HL-60 (cell line): ENCODE data around the gene SDCBP2.

Experiments used
- DNase-seq, 2 experiments: peaks; one replicate each; pipeline ENCODE4 v3.0.0-alpha.2; 2010 to 2020; ENCODE audit warnings: low read depth in 1 of 2, low spot score in 1 of 2
- H3K27ac ChIP-seq: fragments of 250-450 bp; sonication (Bioruptor Pico); replicated peaks from 2 replicates; pipeline ENCODE4 v1.5.1; 2020; ENCODE audit warnings: mild to moderate bottlenecking, moderate library complexity
- H3K27me3 ChIP-seq: fragments of 250-450 bp; sonication (Bioruptor Pico); 2 replicates; pipeline ENCODE4 v1.5.1; 2021; ENCODE audit warnings: mild to moderate bottlenecking, moderate library complexity; ENCODE audit not compliant: insufficient read depth, poor library complexity, severe bottlenecking
- H3K4me3 ChIP-seq: replicated peaks from 2 replicates; pipeline ENCODE4 v1.5.1; 2011; ENCODE audit warnings: mild to moderate bottlenecking, control low read depth, low read length; ENCODE audit not compliant: insufficient read depth
- GABPA ChIP-seq: IDR thresholded peaks from 2 replicates; pipeline ENCODE4 v1.6.1; 2012; ENCODE audit warnings: low read depth
- POLR2AphosphoS5 ChIP-seq: IDR thresholded peaks from 2 replicates; pipeline ENCODE4 v1.6.1; 2012; ENCODE audit warnings: low read depth
- SPI1 ChIP-seq: IDR thresholded peaks from 2 replicates; pipeline ENCODE4 v1.6.1; 2012; ENCODE audit warnings: low read depth, mild to moderate bottlenecking, borderline replicate concordance
- TF ChIP-seq, protein P1 (sequence below): IDR thresholded peaks from 2 replicates; pipeline ENCODE4 v1.6.1; 2012; ENCODE audit warnings: low read depth; ENCODE audit not compliant: insufficient replicate concordance
- TF ChIP-seq, protein P2 (sequence below): IDR thresholded peaks from one replicate; pipeline ENCODE4 v1.5.1; 2011; ENCODE audit warnings: low read length, control low read depth, inconsistent platforms; ENCODE audit not compliant: insufficient read depth

The SDCBP2 gene

DNA sequence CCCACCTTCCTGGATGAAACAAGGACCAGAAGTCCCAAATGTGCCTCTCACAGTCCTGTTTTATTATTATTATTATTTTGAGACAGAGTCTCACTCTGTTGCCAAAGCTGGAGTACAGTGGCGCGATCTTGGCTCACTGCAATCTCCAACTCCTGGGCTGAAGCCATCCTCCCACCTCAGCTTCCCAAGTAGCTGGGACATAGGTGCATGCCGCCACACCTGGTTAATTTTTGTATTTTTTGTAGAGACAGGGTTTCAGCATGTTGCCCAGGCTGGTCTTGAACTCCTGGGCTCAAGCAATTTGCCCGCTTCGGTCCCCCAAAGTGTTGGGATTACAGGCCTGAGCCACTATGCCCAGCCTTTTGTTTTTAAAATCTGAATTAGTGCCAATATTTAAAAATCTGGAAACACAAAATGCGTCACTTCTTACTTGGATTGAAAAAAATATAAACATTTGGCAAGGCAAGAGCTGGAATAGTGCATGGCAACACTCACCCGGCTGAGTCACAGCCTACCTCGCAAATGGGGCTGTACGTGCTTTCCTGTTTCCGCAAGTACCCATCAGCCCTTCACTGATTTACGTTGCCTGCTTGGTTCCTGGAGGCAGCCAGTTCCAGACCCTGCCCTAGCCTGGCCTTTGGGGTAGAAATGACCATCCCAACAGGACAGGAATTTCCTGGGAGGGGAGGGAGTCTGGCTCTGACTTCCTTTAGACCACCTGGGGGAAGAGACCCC lies 6.3 kb downstream of the SDCBP2 start:
- no peak overlapping the region for H3K4me3 ChIP-seq
- no peaks in the 10 kb centered on the region for H3K27me3 ChIP-seq
- TF ChIP-seq POLR2AphosphoS5, result no peak
- TF ChIP-seq SPI1, result no peak
- TF ChIP-seq, protein P1, sequence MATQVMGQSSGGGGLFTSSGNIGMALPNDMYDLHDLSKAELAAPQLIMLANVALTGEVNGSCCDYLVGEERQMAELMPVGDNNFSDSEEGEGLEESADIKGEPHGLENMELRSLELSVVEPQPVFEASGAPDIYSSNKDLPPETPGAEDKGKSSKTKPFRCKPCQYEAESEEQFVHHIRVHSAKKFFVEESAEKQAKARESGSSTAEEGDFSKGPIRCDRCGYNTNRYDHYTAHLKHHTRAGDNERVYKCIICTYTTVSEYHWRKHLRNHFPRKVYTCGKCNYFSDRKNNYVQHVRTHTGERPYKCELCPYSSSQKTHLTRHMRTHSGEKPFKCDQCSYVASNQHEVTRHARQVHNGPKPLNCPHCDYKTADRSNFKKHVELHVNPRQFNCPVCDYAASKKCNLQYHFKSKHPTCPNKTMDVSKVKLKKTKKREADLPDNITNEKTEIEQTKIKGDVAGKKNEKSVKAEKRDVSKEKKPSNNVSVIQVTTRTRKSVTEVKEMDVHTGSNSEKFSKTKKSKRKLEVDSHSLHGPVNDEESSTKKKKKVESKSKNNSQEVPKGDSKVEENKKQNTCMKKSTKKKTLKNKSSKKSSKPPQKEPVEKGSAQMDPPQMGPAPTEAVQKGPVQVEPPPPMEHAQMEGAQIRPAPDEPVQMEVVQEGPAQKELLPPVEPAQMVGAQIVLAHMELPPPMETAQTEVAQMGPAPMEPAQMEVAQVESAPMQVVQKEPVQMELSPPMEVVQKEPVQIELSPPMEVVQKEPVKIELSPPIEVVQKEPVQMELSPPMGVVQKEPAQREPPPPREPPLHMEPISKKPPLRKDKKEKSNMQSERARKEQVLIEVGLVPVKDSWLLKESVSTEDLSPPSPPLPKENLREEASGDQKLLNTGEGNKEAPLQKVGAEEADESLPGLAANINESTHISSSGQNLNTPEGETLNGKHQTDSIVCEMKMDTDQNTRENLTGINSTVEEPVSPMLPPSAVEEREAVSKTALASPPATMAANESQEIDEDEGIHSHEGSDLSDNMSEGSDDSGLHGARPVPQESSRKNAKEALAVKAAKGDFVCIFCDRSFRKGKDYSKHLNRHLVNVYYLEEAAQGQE, result no peak
- TF ChIP-seq, protein P2, sequence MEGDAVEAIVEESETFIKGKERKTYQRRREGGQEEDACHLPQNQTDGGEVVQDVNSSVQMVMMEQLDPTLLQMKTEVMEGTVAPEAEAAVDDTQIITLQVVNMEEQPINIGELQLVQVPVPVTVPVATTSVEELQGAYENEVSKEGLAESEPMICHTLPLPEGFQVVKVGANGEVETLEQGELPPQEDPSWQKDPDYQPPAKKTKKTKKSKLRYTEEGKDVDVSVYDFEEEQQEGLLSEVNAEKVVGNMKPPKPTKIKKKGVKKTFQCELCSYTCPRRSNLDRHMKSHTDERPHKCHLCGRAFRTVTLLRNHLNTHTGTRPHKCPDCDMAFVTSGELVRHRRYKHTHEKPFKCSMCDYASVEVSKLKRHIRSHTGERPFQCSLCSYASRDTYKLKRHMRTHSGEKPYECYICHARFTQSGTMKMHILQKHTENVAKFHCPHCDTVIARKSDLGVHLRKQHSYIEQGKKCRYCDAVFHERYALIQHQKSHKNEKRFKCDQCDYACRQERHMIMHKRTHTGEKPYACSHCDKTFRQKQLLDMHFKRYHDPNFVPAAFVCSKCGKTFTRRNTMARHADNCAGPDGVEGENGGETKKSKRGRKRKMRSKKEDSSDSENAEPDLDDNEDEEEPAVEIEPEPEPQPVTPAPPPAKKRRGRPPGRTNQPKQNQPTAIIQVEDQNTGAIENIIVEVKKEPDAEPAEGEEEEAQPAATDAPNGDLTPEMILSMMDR, result no peak
- TF ChIP-seq GABPA, result no peak
- DNase-seq, result no peak
- no peak overlapping the region for H3K27ac ChIP-seq

DNA sequence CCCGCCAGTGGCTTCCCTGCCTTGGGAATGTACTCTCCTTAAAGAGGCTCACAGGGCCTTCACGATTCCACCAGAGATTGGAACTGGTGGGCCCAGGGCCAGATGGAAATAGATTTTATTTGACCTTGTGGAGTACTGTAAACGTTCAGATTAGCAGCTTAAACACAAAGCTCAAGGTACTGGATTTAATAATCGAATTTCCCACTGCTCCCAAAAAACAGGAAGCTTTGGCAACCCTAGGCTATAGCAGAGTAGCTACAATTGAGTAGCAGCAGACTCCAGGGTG lies 7.3 kb downstream of the SDCBP2 start:
- Histone ChIP-seq H3K27ac (no peak overlapping the region), H3K27me3 (no peaks in the 10 kb centered on the region), H3K4me3 (no peak overlapping the region)
- TF ChIP-seq, protein P1, result no peak
- no peak for TF ChIP-seq POLR2AphosphoS5
- TF ChIP-seq SPI1, result no peak
- TF ChIP-seq GABPA, result no peak
- TF ChIP-seq, protein P2, result no peak
- no peak for DNase-seq

DNA sequence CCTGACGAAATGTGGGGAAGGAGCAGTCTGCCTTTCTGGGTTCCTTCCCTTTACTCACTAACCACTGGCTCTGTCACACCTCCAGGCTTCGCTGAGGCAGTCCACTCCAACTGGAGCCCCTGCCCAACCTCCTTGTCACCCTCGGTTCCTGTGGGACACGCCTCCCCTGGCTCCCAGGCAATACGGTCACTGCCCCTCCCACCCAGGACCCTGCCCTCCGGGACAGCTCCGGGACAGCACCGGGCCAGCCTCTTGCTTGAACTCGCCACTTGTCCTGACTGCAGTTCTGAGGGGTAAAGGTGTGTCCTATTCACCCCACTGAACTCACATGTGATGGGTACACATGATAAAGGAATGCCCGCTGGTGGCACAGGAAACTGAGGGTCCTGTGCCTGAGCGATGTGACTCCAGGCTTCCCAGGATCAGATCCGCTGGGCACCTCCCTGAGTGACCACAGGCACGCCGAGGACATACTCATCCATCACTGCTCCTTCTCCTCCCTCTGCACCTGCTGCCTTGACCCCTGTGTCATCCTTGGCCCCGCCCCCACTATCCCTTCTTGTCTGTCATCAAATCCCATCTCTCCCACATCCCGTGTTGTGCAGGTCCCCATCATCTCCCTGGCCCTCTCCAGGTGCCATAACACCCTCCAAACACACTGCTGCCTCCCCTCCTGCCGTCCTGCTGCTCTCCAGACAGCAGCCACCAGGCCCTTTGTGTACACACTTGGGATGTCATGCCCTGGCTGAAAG lies 7.9 kb downstream of the SDCBP2 start:
- Histone ChIP-seq H3K27me3 (no peaks in the 10 kb centered on the region), H3K27ac (no peak overlapping the region), H3K4me3 (no peak overlapping the region)
- TF ChIP-seq, protein P2, result no peak
- TF ChIP-seq SPI1, result no peak
- no peak for TF ChIP-seq GABPA
- TF ChIP-seq, protein P1, result no peak
- no peak for TF ChIP-seq POLR2AphosphoS5
- no peak for DNase-seq
